Hematopoietic multipotent progenitor cell treated with erythropoietin and hydrocortisone succinate and interleukin-3 and kit ligand, for 4 days (in vitro differentiated cells): ENCODE results near the gene FPGS.

ENCODE experiments used
- DNase-seq: peaks from one replicate; pipeline ENCODE4 v3.0.0-alpha.2; 2015

The FPGS gene

DNA sequence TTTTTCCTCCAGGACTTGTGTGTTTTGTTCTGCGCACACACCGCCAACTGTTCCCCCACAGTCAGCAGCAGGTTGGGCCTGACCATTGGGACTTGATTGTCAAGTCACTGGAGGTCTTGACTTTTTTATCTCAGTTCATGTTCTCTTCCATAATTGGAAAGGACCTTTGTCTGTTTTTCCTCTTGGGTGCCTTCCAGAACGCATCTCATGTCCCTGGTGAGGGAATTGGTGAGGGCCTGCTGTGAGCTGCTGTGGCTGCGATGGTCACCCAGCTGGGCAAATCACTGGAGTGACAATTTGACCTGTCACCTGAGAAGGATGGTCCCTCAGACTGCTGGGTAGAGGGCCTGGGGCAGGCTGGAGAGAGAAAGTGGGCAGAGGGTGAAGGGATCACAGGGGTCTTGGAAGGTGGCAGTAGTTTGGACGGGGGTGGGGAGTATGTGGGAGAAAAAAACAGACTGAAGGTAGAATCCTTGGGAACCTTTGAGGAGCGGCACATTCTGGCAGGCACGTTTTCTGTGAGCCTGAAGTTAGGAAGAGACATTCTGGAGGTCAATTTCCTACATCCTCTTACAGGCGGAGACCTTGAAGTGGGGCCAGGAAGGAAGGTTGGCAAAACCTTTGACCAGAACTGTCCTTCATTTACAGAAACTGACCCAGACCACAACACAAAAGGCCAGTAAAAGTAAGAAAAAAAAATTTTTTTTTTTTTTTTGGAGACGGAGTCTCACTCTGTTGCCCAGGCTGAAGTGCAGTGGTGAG is 12.4 kb upstream of the FPGS start:
- no peak for DNase-seq

DNA sequence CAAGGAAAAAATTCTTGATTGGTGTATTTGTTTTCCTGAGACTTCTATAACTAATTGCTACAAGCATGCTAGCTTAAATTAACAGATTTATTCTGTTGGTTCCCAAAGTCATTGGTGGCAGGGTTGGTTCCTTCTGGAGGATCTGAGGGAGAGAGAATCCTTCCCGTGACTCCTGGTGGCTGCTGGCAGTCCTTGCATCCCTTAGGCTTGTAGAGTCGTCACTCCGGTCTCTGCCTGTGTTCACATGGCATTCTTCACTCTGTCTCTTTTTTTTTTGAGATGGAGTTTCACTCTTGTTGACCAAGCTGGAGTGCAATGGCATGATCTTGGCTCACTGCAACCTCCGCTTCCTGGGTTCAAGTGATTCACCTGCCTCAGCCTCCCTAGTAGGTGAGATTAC is 11.6 kb upstream of the FPGS start:
- DNase-seq = no peak

DNA sequence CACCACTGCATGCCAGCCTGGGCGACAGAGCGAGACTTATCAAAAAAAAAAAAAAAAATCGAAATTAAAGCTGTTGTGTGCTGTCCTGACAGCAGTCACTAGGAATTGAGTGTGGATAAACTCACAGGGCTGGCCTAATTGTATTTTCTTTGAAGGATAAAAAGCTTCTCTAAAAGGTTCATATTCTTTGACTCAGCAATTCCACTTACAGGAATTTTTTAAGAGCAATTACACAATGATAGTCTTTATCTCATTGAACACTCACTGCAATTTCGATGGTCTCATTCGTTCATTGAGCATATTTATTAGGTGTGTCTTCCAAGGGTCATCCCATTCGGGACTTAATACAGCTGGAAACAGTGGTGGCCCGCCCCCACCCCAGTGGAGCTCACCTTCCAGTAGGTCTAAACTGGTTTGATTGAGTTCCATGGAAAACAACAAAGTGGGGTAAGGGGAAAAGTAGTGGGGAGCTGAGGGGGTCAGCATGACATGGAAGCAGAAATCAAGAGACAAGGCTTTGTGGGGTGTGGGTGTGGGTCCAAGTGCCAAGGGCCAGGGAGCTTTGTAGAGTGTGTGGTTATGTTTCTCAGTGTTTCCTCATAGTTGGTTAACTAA is 10.2 kb upstream of the FPGS start:
- DNase-seq = peak; percentile 20

DNA sequence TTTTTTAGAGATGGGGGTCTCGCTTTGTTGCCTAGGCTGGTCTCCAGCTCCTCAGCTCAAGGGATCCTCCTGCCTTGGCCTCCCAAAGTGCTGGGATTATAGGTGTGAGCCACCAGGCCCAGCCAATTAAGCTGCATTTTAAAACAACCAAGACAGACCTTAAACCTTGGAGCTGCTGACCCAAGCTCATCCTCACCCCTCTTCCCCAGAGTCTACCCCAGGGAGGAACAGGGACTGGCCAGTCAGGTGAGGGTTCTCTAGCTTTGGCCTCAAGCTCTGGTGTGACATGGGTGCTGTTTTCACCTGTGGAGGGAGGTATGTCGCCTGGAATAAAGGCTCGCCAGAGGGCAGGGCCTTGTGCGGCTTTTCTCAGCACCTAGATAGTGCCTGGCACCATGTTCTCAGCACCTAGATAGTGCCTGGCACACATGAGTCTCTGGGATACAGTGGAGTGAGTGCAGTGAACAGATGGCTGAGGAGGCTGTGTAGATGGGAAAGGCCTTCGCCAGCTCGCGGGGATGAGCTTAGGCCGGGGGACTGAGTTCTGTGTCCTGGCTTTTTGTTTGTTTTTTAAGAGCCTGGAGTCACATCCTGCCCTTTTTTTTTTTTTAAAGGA is 9.5 kb upstream of the FPGS start:
- DNase-seq = no peak

DNA sequence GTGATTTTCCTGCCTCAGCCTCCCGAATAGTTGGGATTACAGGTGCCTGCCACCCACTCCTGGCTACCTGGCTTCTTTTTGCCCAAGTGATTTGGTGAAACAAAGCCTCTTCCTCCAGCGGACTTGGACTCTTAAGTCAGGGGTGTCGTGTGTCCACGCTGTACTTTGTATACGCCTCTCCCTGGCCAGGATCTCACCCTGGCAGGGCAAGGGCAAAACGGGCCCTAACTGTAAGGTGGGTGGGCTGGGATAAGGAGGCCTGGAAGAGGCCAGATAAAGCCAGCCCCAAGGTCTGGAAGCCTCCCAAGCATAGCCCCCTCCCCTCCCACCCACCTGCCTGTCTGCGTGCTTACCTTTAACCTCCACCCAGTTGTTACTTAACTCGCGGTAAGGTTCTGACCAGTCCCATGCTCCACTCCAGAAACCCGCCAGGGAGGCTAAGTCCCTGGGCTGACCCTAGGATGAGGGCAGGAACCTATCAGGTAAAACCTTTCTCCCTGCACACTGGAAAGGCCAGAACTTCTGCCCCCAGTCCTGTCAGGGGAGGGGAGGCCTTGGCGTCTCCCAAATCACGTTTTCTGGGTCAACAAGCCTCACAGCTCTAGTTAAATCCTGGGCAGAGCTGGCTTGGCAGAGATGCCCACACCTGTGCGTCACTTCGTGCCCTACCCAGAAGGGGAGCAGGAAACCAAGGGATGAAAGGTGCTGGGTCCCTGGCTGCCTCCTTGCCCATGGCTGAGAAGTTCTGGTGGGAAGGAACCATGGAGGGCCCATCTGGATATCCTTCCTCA is 8.5 kb upstream of the FPGS start:
- DNase-seq = no peak

DNA sequence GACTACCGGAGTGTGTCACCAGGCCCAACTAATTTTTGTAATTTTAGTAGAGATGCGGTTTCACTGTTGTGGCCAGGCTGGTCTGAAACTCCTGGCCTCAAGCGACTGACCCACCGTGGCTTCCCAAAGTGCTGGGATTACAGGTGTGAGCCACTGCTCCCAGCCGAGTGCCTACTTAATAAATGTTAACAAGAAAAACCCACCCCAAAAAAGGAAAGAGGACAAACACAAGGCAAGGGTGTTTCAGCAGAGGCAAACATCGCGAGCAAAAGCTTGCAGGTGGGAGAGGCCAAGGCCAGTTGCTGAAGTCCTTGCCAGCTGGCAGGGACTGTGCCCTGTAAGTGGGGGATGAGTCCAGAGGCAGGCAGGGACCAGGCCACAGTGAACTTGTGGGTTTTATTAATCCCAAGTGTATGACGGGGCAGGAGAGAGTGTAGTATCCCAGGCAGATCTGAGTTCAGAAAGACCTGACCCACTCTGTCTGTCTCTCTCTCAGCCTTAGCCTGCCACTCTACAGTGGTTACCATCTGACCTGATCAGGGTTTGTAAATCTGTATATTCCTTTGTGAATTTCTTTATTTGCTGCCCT is 6.4 kb upstream of the FPGS start:
- peak; percentile 33 for DNase-seq

DNA sequence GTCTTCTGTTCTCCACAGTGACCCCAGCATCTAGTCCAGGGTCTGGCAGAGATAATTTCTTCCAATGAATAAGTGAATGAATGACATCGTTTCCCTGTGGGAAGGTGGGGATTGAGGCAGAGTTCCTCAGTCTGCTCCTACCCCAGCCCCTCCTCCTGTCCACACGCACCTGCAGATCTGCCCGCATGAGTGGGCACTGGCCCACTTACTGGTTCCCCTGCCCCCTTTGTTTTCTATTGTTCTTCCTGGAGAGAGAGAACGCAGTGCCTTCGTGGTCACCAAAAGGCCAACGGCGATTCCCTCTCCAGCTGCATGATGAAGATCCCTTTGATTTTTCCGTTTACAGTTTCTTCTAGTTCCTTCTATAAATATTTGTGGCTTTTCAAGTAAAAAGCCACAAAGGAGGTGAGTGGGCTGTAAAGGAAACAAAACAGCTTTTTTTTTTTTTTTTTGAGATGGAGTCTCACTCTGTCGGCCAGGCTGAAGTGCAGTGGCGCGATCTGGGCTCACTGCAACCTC is 5.8 kb upstream of the FPGS start:
- peak; percentile 75 for DNase-seq

DNA sequence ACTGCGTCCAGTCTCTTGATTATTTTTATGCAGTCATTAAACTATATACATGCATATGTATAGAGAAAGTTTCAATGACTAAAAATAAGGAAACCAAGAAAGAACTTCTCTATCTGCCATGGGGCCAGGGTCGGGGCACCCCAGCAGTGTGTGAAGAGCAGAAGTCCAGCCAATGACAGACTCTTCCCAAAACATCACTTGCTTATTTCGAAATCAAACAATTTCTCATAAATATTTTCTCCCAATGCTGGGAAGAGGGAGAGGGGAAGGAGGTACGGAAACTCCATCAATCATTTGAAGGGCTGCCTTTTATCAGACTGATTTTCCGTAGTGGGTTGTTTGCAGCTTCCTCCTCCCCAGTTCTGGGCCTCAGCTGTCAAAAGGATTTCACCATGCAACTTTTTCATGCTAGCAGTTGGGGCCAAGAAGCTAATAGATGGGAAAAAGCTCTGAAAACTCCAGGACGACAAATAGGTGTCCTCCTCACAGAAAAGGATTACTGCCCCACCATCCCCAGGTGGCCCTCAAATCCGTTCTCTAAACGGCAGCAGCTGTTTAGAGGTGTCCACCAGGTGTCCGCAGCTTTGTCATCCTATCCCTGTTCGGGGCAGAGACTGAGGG is 617 bp upstream of the FPGS start:
- DNase-seq = peak; percentile 60

DNA sequence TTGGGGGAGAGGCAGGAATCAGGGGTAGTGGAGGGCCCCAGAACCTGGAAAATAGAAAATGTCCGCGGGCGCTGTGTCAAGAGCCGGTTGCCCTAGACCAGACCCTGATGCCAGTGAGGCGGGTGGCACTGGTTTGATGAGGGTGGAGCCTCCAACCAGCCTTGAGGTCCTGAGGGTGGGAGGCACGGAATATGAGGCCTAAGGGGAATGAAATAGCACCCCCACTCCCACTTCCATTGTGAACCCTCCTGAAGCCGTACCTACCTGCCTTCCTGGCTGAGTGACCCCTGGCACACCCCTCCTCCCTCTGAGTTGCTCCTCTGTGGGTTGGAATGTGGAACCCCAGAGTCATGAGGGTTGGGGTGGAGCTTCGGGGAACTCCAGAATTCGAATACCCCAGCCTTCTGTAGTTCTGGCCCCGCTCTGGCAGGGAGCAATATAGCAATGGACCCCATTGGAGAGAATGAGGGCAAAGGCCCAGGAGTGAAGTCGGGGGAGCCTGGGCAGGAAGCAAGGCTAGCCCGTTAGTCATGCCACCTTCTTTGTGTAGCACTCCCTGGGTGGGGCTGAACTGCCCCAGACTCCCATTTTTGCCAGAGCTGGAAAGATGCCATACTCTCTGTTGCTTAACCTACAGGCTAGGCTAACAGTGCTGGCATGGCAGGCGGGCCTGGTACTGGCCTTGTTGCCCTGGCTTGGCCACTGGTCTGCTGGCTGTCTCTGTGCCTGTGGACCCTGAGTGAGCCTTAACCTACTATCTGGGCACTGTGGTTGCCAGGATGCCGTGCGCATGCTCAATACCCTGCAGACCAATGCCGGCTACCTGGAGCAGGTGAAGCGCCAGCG is 1.0 kb downstream of the FPGS start:
- peak; percentile 70 for DNase-seq

DNA sequence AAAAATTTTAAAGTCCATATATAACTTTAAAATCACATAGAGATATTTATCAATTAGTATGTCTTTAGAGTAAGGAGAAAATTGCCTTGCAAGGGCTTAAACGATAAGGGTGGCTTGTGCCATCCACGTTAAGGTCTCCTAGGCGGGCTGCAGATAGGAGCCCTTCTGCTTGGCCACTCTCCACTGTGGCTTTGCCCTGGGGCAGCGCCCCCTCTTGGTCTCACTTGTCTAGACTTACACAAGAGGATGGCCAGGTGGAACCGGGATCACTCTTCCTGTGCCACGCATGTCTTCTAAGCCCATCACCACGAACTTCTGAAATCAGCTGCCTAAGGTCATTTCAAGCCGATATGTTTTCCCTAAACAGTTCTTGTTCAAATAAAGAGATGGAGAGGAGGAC is 2.9 kb downstream of the FPGS start:
- DNase-seq = peak; percentile 73

DNA sequence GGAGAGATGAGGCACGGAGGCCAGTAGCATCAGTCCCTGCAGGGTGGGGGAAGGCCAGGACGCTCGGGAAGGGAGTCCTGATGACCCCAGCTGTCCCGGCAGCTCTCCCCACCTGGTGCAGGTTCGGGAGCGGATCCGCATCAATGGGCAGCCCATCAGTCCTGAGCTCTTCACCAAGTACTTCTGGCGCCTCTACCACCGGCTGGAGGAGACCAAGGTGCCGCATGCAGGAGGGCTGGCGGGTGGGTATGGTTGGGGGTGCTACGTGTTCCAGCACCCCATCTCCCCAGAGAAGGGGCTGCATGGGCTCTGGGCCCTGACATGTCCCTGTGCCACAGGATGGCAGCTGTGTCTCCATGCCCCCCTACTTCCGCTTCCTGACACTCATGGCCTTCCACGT is 4.2 kb downstream of the FPGS start:
- no peak for DNase-seq

DNA sequence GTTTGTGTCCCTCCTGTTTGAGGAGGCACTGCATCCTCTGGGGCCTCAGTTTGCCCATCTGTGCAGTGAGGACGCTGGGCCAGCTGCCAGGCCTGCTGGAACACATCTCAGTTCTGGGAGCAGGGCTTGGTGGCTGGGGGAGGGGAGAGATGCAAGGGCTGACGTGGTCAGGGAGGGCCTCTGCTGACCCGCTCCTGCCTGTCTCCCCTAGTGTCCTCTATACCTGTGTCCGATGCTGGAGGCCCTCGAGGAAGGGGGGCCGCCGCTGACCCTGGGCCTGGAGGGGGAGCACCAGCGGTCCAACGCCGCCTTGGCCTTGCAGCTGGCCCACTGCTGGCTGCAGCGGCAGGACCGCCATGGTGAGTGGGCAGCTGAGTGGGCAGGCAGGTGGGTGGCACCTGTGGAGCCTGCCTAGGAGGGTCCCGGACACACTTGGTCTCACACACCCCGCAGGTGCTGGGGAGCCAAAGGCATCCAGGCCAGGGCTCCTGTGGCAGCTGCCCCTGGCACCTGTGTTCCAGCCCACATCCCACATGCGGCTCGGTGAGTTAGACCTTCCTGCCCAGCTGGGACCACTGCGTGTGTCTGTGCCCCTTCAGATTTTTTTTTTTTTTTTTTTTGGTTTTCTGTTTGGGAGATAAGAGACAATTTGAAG is 5.8 kb downstream of the FPGS start:
- no peak for DNase-seq

DNA sequence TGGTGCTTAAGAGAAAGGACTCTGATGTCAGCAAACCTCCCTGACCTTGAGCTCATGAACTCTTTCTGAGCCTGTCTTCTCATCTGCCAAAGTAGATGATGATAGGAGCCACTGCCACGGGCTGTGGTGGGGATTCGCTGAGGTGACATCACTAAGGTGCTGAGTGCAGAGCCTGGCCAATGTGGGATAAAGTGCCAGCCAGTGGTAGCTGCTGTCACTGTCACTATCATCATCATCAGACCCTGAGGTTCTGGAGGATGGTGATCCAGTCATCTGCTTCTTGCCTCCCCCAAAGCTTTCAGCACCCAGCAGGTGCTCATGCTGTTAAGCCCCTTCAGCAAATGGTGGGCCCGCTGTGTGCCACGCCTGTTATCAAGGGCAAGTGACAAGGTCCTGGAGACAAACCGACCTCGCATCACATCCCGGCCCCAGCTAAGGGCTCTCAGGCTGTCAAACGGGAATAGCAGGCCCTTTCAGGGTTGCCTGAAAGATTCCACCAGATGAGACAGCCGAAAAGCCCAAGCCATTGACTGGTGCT is 6.4 kb downstream of the FPGS start:
- DNase-seq = peak; percentile 44

DNA sequence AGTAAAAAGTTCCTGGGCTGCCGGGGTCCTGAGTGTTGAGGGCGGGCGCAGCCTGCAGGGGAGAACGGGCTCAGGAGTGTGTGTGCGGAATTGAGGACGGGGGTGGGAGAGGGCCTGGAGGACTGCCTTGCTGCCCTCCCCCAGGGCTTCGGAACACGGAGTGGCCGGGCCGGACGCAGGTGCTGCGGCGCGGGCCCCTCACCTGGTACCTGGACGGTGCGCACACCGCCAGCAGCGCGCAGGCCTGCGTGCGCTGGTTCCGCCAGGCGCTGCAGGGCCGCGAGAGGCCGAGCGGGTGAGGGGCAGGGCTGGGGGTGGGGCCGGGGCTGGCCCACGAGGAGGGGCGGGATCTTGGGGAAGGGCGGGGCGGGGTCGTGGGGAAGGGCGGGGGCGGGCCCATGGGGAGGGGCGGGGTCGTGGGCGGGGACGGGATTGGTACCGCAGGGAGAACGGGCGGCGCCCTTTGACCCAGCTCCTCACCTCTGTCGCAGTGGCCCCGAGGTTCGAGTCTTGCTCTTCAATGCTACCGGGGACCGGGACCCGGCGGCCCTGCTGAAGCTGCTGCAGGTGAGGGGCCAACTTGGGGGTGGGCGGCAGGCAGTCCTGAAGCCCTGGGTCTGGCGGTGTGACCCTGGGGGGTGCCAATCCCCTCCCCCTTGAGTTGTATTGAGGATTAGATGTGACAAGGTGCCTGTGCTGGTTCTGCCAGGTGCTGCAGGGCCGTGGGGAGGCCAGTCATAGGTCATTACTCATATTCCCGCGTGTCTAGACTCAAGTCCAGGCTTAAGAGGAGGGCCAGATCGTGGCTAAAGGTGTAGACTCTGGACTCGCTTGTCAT is 7.1 kb downstream of the FPGS start:
- DNase-seq = peak; percentile 74

DNA sequence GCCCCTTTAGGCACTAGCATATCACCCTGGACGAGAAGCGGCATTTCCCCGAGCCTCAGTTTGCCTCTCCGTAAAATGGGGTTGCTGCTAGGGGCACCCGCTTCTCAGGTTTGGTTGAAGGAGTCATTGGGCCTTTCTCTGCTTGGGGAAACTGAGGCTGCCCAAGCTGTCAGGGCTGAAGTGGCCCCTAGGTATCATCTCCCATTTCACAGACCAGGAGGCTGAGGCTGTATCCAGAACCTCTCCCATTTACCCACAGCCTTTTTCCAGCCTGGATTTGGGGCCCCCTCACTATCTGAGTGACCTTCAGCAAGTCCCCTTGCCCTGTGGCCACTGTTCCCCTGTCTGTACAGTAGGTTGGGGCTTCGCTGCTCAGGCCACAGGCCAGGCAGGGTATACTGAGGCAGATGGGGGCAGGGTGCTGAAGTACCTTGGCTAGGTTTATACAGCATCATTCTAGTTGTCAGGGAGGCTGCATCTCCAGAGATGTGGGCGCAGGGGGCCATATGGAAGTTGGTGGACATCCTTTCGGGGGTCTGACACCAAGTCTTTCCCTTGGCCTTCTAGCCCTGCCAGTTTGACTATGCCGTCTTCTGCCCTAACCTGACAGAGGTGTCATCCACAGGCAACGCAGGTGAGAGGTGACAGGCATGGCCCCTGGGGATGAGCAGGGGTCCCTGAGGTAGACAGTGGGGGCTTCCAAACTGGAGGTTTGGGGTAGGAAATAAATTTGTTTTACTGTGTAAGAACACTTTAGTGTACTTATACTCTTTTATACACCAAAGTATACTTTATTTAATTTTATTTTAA is 7.9 kb downstream of the FPGS start:
- no peak for DNase-seq

DNA sequence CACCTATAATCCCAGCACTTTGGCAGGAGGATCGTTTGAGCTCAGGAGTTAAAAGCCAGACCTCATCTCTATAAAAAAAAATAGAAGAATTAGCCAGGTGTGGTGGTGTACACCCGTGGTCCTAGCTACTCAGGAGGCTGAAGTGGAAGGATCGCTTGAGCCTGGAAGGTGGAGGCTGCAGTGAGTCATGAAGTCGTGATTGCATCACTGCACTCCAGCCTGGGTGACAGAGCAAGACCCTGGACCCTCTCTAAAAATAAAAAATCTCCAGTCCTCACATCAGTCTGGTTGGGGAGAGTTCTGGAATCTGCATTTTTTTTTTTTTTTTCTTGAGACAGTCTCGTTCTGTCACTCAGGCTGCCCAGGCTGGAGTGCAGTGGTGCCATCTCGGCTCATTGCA is 9.3 kb downstream of the FPGS start:
- no peak for DNase-seq

DNA sequence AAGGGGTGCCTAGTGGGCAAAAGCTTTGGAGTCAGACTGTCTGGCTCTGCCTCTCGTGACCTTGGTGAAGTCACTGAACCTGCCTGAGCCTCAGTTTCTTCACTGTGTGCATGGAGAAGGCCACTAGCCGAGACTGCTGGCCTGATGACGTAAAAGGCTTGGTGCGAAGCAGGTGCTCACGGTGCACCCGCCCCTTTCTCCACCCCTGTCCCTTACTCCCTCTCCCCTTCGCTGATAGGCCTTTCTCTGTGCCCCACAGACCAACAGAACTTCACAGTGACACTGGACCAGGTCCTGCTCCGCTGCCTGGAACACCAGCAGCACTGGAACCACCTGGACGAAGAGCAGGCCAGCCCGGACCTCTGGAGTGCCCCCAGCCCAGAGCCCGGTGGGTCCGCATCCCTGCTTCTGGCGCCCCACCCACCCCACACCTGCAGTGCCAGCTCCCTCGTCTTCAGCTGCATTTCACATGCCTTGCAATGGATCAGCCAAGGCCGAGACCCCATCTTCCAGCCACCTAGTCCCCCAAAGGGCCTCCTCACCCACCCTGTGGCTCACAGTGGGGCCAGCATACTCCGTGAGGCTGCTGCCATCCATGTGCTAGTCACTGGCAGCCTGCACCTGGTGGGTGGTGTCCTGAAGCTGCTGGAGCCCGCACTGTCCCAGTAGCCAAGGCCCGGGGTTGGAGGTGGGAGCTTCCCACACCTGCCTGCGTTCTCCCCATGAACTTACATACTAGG is 10.4 kb downstream of the FPGS start:
- DNase-seq = no peak

DNA sequence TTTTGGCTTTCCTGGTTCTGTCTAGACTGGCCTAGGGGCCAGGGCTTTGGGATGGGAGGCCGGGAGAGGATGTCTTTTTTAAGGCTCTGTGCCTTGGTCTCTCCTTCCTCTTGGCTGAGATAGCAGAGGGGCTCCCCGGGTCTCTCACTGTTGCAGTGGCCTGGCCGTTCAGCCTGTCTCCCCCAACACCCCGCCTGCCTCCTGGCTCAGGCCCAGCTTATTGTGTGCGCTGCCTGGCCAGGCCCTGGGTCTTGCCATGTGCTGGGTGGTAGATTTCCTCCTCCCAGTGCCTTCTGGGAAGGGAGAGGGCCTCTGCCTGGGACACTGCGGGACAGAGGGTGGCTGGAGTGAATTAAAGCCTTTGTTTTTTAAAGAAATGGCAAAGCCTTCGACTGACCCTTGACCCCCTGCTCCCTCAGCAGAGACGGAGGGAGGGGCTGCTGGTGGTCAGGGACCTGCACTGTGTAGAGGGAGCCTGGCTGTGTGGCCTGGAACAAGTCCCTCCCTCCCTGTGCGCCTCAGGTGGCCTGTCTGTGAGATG is 11.1 kb downstream of the FPGS start:
- peak; percentile 44 for DNase-seq
